Left lung (tissue), 10 donors: ENCODE results near the gene UBQLN4. TPM values are rescaled to one million over a fixed set of nuclear protein-coding genes. Genes with fewer than 3 reads are reported as not detected.

Experiments
- ATAC-seq: fragments of 200-7000 bp; cut with Tn5 transposase; one replicate; pipeline ENCODE4 v1.9.1; 2020; ENCODE audit warnings: moderate library complexity
- DNase-seq, 4 donors: peaks; one replicate each; pipeline ENCODE4 v3.0.0-alpha.2; 2013 to 2020
- H3K27ac ChIP-seq, 2 donors: fragments of 200-600 bp; sonication (generic) in 1 of 2; one replicate each; pipeline versions ENCODE4 v1.5.0 to v1.8.0; 2020 to 2021
- H3K27me3 ChIP-seq, 2 donors: fragments of 200-600 bp; sonication (generic) in 1 of 2; one replicate each; pipeline versions ENCODE4 v1.5.0 to v1.8.0; 2020 to 2021
- H3K36me3 ChIP-seq, 2 donors: fragments of 200-600 bp; sonication (generic) in 1 of 2; one replicate each; pipeline versions ENCODE4 v1.5.0 to v1.8.0; 2020 to 2021
- H3K4me1 ChIP-seq, 2 donors: fragments of 200-600 bp; one replicate each; pipeline ENCODE4 v1.8.0; 2021
- H3K4me3 ChIP-seq, 2 donors: fragments of 200-600 bp; sonication (generic) in 1 of 2; one replicate each; pipeline versions ENCODE4 v1.5.0 to v1.8.0; 2020 to 2021; ENCODE audit warnings: mild to moderate bottlenecking in 1 of 2
- H3K9me3 ChIP-seq, 2 donors: fragments of 200-600 bp; sonication (generic) in 1 of 2; one replicate each; pipeline versions ENCODE4 v1.5.0 to v1.8.0; 2020 to 2021
- CTCF ChIP-seq, 2 donors: fragments of 200-600 bp; sonication (generic) in 1 of 2; IDR thresholded peaks; one replicate each; pipeline versions ENCODE4 v1.5.0 to v1.8.0; 2021; ENCODE audit warnings: antibody characterized with exemption in 2 of 2
- intact Hi-C, 2 donors: fragments of 100-400 bp; cut with DNase I; formaldehyde crosslinking; loops; one replicate each; pipeline versions ENCODE4 v1.11.2 to v1.14.2; 2022
- polyA plus RNA-seq, 6 donors: library from polyadenylated mRNA; unstranded; fragments of 120-200 nt; gene quantifications; one replicate each; pipeline ENCODE4 v1.2.1, GENCODE V29; 2013; ENCODE audit not compliant: insufficient read length in 6 of 6
- total RNA-seq, 2 donors: library from RNA; stranded (reverse); fragmentation: NEBNext Ultra II Directional; extraction: Animal tissue kit (Norgen Biotek cat#: 25700); gene quantifications; one replicate each; pipeline ENCODE4 v1.2.1, GENCODE V29; 2021
- donor health status: DM: no; HTN: yes; CAD: no.
- donor health status: DM: no; HTN: no; CAD: no.

The UBQLN4 gene
- total and polyA plus RNA-seq, 8 donors = 28.7 to 71.8 (median 62.0) TPM

GRCh38 chr1:156060937-156061636, 7.5 kb upstream of the UBQLN4 start, which contains the start of gene RAB25:
Gene RAB25, plus strand, starts transcription at chr1:156061160. Its CDS starts 241 bp downstream, at chr1:156061401.
- peak; percentile 90 for ATAC-seq
- intact Hi-C loops = no loop called here
- peak within 1 kb of the TSS; percentile 22 to 47 for H3K4me3 ChIP-seq

GRCh38 chr1:156056326-156056849, 2.8 kb upstream of the UBQLN4 start:
- no peak for TF ChIP-seq CTCF (IDR thresholded peaks at IDR 0.05)
- H3K27me3 ChIP-seq = no peaks in the 10 kb centered on the region
- H3K4me3 ChIP-seq = peak overlapping the region in 1 of 2 donors; percentile 63
- ATAC-seq (no peak), DNase-seq (no peak)
- intact Hi-C loops = no loop called here
- peaks cover 7 to 29% of the 10 kb centered on the region in 2 donors for H3K4me1 ChIP-seq
- no peak overlapping the region for H3K27ac ChIP-seq
- H3K36me3 ChIP-seq = peaks cover 0 to 11% of the 10 kb centered on the region in 2 donors
- H3K9me3 ChIP-seq = no peaks in the 10 kb centered on the region

More at GRCh38 chr1:156060937-156061636, 7.5 kb upstream of the UBQLN4 start, which contains the start of gene RAB25:
- peaks cover 0 to 11% of the 10 kb centered on the region in 2 donors for H3K36me3 ChIP-seq
- DNase-seq = peak in 2 of 4 donors; percentile 79 to 88
- TF ChIP-seq CTCF (IDR thresholded peaks at IDR 0.05) = no peak
- peak within 1 kb of the TSS; percentile 13 to 28 for H3K27ac ChIP-seq
- peaks cover 0 to 5% of the 10 kb centered on the region in 2 donors for H3K4me1 ChIP-seq
- no peaks in the 10 kb centered on the region for H3K9me3 ChIP-seq
- no peaks in the 10 kb centered on the region for H3K27me3 ChIP-seq

GRCh38 chr1:156055281-156056048, 1.9 kb upstream of the UBQLN4 start:
- DNase-seq = no peak
- intact Hi-C loops = no loop called here
- Histone ChIP-seq H3K27ac (peak overlapping the region; percentile 92), H3K9me3 (no peaks in the 10 kb centered on the region), H3K36me3 (peaks cover 0 to 11% of the 10 kb centered on the region in 2 donors), H3K27me3 (no peaks in the 10 kb centered on the region), H3K4me1 (peaks cover 7 to 29% of the 10 kb centered on the region in 2 donors), H3K4me3 (peak overlapping the region; percentile 59 to 63)
- no peak for TF ChIP-seq CTCF (IDR thresholded peaks at IDR 0.05)
- ATAC-seq = no peak

- intact Hi-C loops = no loop called here
- ATAC-seq (peak; percentile 93), DNase-seq (peak; percentile 98 to 99 (median 98))
- peaks cover 0 to 19% of the 10 kb centered on the region in 2 donors for H3K36me3 ChIP-seq
- H3K27me3 ChIP-seq = no peaks in the 10 kb centered on the region
- peak within 1 kb of the TSS; percentile 59 to 63 for H3K4me3 ChIP-seq
- H3K9me3 ChIP-seq = no peaks in the 10 kb centered on the region
- no peak for TF ChIP-seq CTCF (IDR thresholded peaks at IDR 0.05)
- peak within 1 kb of the TSS; percentile 92 for H3K27ac ChIP-seq
- H3K4me1 ChIP-seq = peaks cover 7 to 29% of the 10 kb centered on the region in 2 donors
Measured at GRCh38 chr1:156054500-156055280, 1.1 kb upstream of the UBQLN4 start, which contains the start of gene LAMTOR2. Gene LAMTOR2, plus strand, starts transcription at chr1:156054782. Its CDS starts 108 bp downstream, at chr1:156054890.
